GM12801 (cell line): Measurements from ENCODE around the gene PKN1.

ENCODE experiments used
- TF ChIP-seq, protein P1 (sequence below): IDR thresholded peaks from one replicate; pipeline ENCODE4 v1.5.1; 2011; ENCODE audit warnings: control low read depth; ENCODE audit not compliant: insufficient read length; ENCODE audit errors: extremely low read depth

Gene PKN1

DNA sequence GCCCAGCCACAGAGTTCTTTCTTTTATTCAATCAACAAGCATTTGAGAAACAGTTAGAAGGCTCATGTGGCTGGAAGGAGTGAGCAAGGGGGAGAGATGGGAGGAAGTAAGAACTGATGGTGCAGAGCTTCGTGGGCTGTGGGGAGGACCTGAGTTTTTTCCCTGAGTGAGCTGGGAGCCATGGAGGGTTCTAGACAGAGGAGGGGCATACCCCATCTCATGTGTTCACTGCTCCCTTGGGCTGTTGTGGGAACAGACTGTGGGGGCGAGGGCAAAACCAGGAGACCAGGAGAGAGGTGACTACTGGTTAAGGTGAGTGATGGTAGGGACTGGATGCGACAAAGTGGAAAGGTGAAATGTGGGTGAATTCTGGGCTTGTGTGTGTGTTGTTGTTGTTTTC lies 2.4 kb upstream of the PKN1 start:
- TF ChIP-seq, protein P1, sequence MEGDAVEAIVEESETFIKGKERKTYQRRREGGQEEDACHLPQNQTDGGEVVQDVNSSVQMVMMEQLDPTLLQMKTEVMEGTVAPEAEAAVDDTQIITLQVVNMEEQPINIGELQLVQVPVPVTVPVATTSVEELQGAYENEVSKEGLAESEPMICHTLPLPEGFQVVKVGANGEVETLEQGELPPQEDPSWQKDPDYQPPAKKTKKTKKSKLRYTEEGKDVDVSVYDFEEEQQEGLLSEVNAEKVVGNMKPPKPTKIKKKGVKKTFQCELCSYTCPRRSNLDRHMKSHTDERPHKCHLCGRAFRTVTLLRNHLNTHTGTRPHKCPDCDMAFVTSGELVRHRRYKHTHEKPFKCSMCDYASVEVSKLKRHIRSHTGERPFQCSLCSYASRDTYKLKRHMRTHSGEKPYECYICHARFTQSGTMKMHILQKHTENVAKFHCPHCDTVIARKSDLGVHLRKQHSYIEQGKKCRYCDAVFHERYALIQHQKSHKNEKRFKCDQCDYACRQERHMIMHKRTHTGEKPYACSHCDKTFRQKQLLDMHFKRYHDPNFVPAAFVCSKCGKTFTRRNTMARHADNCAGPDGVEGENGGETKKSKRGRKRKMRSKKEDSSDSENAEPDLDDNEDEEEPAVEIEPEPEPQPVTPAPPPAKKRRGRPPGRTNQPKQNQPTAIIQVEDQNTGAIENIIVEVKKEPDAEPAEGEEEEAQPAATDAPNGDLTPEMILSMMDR, result no peak

DNA sequence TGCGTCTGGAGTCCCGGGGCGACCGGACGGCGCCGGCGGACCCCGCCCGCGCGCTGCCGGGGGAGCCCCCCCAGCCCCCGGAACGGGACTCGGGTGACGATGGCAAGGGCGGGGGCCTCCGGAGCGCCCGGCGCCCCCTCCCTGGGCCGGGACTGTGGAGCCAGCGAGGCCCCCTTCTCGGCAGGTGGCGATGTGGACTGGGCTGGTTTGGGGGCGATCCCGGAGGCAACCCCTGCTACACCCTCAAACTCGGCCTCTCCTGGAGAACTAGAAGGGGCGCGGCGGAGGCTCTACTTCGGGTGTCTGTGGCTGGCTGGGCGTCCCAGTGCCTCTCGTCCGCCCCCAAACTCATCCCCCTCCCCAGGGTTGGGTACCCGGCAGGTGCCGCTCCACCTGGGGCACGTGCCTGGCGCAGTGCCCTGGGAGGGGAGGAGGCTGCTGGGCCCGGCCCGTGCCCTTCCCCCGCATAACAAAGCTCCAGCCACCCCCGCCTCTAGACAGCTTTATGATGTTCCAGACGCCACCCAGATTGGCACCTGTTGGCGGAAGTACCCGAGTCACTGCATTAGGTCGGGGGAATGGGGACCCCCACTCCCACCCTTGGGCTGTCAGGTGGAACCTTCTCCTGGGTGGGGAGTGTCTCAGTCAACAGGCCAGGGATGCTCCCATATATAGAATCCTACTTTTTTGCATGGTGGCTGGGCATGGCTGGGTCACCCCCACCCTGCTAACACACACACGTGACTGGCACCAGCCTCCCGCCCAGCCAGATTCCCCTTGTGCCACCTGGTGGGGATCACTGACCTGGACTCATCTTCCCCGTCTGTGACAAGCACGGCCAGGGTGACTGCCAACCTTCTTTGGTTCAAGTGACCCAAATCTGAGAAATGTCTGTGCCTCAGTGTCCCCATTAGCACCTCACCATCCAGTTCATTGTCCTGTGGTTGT lies 722 bp downstream of the PKN1 start:
- TF ChIP-seq, protein P1, result no peak

DNA sequence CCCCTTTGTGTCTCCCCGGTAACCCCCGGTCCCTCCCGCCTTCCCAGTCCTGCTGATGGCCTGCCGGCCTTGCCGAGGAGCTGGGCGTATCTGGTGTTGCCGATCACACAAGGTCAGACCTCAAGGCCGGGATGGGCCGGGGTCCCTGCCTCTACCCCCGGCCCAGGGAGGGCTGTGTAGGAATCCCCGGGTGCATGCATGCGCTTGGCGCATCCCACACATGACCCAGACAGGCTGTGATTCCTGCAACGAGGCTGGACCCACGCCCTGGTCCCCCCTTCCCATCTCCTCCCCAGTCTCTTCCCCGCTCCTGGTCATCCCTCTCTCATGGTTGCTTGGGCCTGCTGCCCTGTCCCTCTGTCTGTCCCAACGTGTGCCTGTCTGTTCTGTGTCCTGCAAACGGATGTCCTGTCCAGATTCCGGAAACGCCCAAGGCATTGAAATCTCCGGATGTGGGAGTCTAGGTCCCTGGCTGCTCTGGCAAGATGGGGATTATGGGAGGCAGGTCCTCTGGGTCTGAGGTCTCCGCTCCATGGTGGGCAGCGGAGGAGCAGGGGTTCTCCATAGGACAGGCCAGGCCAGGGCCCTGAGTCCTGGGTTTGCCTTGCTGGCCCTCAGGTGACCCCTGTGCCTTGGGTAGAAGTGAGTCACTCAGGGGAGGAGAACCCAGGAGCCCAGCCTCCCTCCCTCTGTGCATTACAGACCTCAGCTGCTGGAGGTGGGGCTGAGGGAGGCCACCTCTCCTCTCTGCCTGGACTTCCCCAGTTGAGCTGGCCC lies 1.6 kb downstream of the PKN1 start:
- TF ChIP-seq, protein P1, result no peak

DNA sequence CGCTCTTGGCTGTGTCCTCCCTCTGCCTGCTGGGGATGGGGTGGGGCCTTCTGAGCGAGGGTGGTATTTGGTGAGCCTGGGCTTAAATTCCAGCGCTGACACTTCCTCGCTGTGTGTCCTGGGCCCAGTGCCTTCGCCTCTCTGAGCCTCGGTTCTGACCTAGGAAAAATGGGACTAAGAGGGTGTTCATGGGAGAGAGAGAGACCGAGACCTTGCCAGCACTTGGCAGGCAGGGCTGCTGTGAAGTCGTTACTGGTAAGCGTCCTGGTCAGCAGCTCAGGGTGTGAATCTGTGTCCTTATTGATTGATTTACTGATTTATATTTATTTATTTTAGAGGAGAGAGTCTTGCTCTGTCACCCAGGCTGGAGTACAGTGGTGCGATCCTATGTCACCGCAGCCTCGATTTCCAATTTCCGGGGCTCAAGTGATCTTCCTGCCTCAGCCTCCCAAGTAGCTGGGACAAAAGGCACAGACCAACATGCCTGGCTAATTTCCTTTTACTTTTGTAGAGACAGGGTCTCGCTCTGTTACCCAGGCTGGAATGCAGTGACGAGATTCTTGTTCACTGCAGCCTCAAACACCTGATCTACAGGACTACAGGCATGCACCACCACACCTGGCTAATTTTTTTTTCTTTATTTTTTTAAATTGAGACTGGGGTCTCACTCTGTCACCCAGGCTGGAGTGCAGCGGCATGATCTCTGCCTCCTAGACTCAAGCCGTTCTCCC lies 2.4 kb downstream of the PKN1 start:
- TF ChIP-seq, protein P1, result no peak

DNA sequence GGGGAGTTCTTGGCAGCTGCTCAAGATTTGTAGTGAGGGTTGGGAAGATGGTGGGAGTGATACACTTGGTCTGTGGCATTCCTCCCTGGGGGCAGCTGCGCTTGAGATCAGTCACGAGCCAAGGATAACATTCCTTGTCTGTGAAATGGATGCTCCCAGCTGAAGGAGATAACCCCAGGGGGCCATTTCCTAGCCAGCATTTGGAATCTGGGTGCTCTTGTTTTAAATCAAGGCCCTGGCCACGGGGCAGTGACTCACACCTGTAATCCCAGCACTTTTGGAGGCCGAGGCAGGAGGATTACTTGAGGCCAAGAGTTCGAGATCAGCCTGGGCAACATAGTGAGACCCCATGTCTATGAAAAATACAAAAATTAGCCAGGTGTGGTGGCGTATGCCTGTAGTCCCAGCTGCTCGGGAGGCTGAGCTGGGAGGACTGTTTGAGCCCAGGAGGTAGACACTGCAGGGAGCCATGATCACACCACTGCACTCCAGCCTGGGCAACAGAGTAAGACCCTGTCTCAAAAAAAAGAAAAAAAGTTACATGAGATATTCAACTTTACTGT lies 4.6 kb downstream of the PKN1 start:
- TF ChIP-seq, protein P1, result no peak

DNA sequence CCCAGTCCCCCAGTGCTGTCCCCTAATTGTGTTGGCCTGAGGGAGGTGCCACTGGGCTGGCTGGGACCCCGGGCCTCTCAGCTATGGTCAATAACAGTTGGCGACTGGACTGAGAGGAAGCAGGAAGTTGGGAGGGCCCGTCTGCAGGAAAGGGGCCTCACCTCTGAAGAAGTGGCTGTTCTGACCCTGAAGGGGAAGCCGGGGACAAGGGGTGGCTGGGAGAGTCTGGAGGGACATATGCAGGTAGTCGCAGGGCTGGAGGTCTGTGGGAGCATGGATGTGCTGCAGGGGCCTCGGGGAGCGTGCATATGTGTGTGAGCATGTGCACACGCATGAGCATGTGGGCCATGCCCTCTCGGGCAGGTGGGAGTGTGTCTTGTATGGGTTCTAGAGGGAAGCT lies 5.9 kb downstream of the PKN1 start:
- TF ChIP-seq, protein P1, result no peak
